HL-60 (cell line): ENCODE measurements around the gene ZNF678.

Experiments used
- DNase-seq, 2 experiments: peaks; one replicate each; pipeline ENCODE4 v3.0.0-alpha.2; 2010 to 2020; ENCODE audit warnings: low read depth in 1 of 2, low spot score in 1 of 2
- H3K27ac ChIP-seq: fragments of 250-450 bp; sonication (Bioruptor Pico); replicated peaks from 2 replicates; pipeline ENCODE4 v1.5.1; 2020; ENCODE audit warnings: mild to moderate bottlenecking, moderate library complexity
- H3K27me3 ChIP-seq: fragments of 250-450 bp; sonication (Bioruptor Pico); 2 replicates; pipeline ENCODE4 v1.5.1; 2021; ENCODE audit warnings: mild to moderate bottlenecking, moderate library complexity; ENCODE audit not compliant: insufficient read depth, poor library complexity, severe bottlenecking
- H3K4me3 ChIP-seq: replicated peaks from 2 replicates; pipeline ENCODE4 v1.5.1; 2011; ENCODE audit warnings: mild to moderate bottlenecking, control low read depth, low read length; ENCODE audit not compliant: insufficient read depth
- CTCF ChIP-seq: IDR thresholded peaks from one replicate; pipeline ENCODE4 v1.5.1; 2011; ENCODE audit warnings: low read length, control low read depth, inconsistent platforms; ENCODE audit not compliant: insufficient read depth
- GABPA ChIP-seq: IDR thresholded peaks from 2 replicates; pipeline ENCODE4 v1.6.1; 2012; ENCODE audit warnings: low read depth
- POLR2AphosphoS5 ChIP-seq: IDR thresholded peaks from 2 replicates; pipeline ENCODE4 v1.6.1; 2012; ENCODE audit warnings: low read depth
- REST ChIP-seq: IDR thresholded peaks from 2 replicates; pipeline ENCODE4 v1.6.1; 2012; ENCODE audit warnings: low read depth; ENCODE audit not compliant: insufficient replicate concordance
- SPI1 ChIP-seq: IDR thresholded peaks from 2 replicates; pipeline ENCODE4 v1.6.1; 2012; ENCODE audit warnings: low read depth, mild to moderate bottlenecking, borderline replicate concordance
- long read RNA-seq: library from polyadenylated mRNA; unstranded; transcript quantifications from one replicate; pipeline ENCODE4 v2.0.0, GENCODE V29; 2020

Gene ZNF678
- long read RNA-seq, full-length matches to known transcripts: 5 of 19 reads
- long read RNA-seq, partial matches to known transcripts: 0 of 19 reads
- long read RNA-seq, other reads (novel, unspliced or antisense): 14 of 19 reads

- no peaks in the 10 kb centered on the region for H3K27me3 ChIP-seq
- peak within 1 kb of the TSS; percentile 78 for H3K4me3 ChIP-seq
- DNase-seq: peak; percentile 74 to 92
- TF ChIP-seq SPI1 (no peak), CTCF (no peak), POLR2AphosphoS5 (no peak; the same call in 1 of the 2 replicates), GABPA (no peak; the same call in 1 of the 2 replicates), REST (peak; percentile 32)
- peak within 1 kb of the TSS; percentile 77 for H3K27ac ChIP-seq
These were observed at the start of gene ZNF678 for GRCh38 chr1:227563324-227564201. ZNF678 (plus strand) TSS chr1:227563556; CDS start chr1:227650992, 87,436 bp downstream.

- H3K27ac ChIP-seq: no peak overlapping the region
- TF ChIP-seq REST: no peak
- TF ChIP-seq GABPA: no peak
- no peak for TF ChIP-seq POLR2AphosphoS5
- no peak for TF ChIP-seq SPI1
- no peak for TF ChIP-seq CTCF
- H3K4me3 ChIP-seq: no peak overlapping the region
- H3K27me3 ChIP-seq: no peaks in the 10 kb centered on the region
- DNase-seq: no peak
These were observed 44.5 kb upstream of the ZNF678 start for GRCh38 chr1:227518876-227519275.

- no peak overlapping the region for H3K27ac ChIP-seq
- no peak for TF ChIP-seq CTCF
- TF ChIP-seq GABPA: no peak
- TF ChIP-seq REST: no peak
- no peak for TF ChIP-seq SPI1
- TF ChIP-seq POLR2AphosphoS5: no peak
- H3K4me3 ChIP-seq: no peak overlapping the region
- DNase-seq: no peak
- H3K27me3 ChIP-seq: no peaks in the 10 kb centered on the region
These were observed 41.6 kb upstream of the ZNF678 start for GRCh38 chr1:227521782-227522181.
